Parathyroid adenoma (tissue), 2 donors: ENCODE results near the gene NELFB.

Source experiments
- H2AFZ ChIP-seq: fragments of 300-600 bp; sonication (generic); one replicate; pipeline ENCODE4 v1.7.0; 2017; ENCODE audit warnings: antibody characterized with exemption, mild to moderate bottlenecking
- H3K27ac ChIP-seq: fragments of 300-600 bp; sonication (generic); one replicate; pipeline ENCODE4 v1.7.0; 2017
- H3K27me3 ChIP-seq: fragments of 300-600 bp; sonication (generic); one replicate; pipeline ENCODE4 v1.7.0; 2017; ENCODE audit warnings: low read length; ENCODE audit not compliant: control insufficient read depth, insufficient read depth
- H3K36me3 ChIP-seq: fragments of 300-600 bp; sonication (generic); one replicate; pipeline ENCODE4 v1.7.0; 2017; ENCODE audit warnings: low read length; ENCODE audit not compliant: control insufficient read depth, insufficient read depth
- H3K4me1 ChIP-seq: fragments of 300-600 bp; sonication (generic); one replicate; pipeline ENCODE4 v1.7.0; 2017; ENCODE audit warnings: control low read depth
- H3K4me2 ChIP-seq: fragments of 300-600 bp; sonication (generic); one replicate; pipeline ENCODE4 v1.7.0; 2017; ENCODE audit warnings: low read length
- H3K4me3 ChIP-seq: fragments of 300-600 bp; sonication (generic); one replicate; pipeline ENCODE4 v1.7.0; 2017; ENCODE audit warnings: low read depth, low read length
- H3K79me2 ChIP-seq: fragments of 300-600 bp; sonication (generic); one replicate; pipeline ENCODE4 v1.7.0; 2017; ENCODE audit warnings: control low read depth
- H3K9ac ChIP-seq: fragments of 300-600 bp; sonication (generic); one replicate; pipeline ENCODE4 v1.7.0; 2017; ENCODE audit warnings: mild to moderate bottlenecking
- H3K9me3 ChIP-seq: fragments of 300-600 bp; sonication (generic); one replicate; pipeline ENCODE4 v1.7.0; 2017; ENCODE audit warnings: low read length; ENCODE audit not compliant: control insufficient read depth
- TF ChIP-seq, protein P1 (sequence below): fragments of 300-600 bp; sonication (generic); IDR thresholded peaks from one replicate; pipeline ENCODE4 v1.7.0; 2017; ENCODE audit warnings: antibody characterized with exemption, mild to moderate bottlenecking
- donor health status: primary hyperparathyroidism.

NELFB gene

DNA sequence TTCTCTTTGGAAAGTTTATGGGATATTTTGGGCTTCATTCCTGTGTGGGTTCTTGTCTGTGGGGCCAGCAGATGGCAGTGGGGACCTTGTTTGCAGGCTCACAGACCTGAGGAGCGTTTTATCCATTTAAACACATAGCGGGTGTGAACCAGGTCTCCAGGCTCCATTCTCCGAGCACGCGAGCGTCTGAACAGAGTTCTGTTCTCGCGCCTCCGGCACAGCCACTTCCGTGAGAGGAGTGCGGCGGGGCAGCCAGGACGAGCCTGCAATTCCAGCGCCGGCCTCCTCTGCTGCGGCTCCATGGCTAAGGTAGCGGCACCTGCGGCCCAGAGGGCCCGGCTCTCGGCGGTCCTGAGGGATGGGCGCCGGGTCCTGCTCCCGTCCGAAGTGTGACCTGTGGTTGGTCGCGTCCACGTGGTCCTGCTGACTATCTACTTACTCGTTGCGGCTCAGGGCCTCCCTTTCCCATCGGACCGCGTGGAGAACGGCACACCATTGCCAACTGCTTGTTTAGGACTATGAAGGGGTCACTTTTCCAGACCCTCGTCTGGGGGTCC lies 39.6 kb downstream of the NELFB start:
- Histone ChIP-seq H3K9ac (no peak overlapping the region), H3K4me1 (no peaks in the 10 kb centered on the region), H3K36me3 (no peaks in the 10 kb centered on the region), H3K9me3 (no peaks in the 10 kb centered on the region), H2AFZ (peak overlapping the region; percentile 33), H3K27me3 (no peaks in the 10 kb centered on the region), H3K4me2 (no peak overlapping the region), H3K27ac (no peak overlapping the region), H3K4me3 (no peak overlapping the region), H3K79me2 (no peaks in the 10 kb centered on the region)
- TF ChIP-seq, protein P1, sequence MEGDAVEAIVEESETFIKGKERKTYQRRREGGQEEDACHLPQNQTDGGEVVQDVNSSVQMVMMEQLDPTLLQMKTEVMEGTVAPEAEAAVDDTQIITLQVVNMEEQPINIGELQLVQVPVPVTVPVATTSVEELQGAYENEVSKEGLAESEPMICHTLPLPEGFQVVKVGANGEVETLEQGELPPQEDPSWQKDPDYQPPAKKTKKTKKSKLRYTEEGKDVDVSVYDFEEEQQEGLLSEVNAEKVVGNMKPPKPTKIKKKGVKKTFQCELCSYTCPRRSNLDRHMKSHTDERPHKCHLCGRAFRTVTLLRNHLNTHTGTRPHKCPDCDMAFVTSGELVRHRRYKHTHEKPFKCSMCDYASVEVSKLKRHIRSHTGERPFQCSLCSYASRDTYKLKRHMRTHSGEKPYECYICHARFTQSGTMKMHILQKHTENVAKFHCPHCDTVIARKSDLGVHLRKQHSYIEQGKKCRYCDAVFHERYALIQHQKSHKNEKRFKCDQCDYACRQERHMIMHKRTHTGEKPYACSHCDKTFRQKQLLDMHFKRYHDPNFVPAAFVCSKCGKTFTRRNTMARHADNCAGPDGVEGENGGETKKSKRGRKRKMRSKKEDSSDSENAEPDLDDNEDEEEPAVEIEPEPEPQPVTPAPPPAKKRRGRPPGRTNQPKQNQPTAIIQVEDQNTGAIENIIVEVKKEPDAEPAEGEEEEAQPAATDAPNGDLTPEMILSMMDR, result peak; percentile 9

DNA sequence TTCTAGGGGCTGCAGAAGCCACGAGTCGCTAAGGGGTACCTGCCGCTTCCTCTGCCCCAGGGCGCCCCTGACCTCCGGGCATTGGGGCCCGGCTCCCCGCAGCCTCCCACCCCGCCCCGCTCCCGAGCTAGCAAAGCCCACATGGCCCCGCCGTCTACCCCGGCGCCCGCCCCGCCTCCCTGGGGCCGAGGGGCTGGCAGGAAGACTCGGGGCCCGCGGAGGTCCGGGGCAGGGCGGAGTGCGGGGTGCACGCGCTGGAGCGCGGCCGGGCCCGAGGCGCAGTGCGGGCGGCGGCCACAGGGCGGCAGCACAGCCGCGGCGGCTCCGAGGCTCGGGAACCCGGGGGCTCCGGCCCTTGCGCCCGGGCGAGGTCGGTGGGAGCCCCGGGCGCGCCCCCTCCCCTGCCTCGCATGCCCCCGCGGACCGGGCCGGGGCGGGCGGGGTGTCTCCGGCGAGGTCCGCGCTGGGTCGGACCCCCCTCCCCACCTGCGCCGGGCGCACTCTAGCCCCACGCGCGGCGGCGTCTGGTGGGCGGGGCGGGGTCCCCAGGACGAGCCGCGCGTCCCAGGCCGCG lies 40.2 kb downstream of the NELFB start:
- Histone ChIP-seq H3K27me3 (no peaks in the 10 kb centered on the region), H2AFZ (no peak overlapping the region), H3K9ac (no peak overlapping the region), H3K27ac (no peak overlapping the region), H3K4me1 (no peaks in the 10 kb centered on the region), H3K4me3 (no peak overlapping the region), H3K9me3 (no peaks in the 10 kb centered on the region), H3K4me2 (no peak overlapping the region), H3K36me3 (no peaks in the 10 kb centered on the region), H3K79me2 (no peaks in the 10 kb centered on the region)
- TF ChIP-seq, protein P1, result no peak

DNA sequence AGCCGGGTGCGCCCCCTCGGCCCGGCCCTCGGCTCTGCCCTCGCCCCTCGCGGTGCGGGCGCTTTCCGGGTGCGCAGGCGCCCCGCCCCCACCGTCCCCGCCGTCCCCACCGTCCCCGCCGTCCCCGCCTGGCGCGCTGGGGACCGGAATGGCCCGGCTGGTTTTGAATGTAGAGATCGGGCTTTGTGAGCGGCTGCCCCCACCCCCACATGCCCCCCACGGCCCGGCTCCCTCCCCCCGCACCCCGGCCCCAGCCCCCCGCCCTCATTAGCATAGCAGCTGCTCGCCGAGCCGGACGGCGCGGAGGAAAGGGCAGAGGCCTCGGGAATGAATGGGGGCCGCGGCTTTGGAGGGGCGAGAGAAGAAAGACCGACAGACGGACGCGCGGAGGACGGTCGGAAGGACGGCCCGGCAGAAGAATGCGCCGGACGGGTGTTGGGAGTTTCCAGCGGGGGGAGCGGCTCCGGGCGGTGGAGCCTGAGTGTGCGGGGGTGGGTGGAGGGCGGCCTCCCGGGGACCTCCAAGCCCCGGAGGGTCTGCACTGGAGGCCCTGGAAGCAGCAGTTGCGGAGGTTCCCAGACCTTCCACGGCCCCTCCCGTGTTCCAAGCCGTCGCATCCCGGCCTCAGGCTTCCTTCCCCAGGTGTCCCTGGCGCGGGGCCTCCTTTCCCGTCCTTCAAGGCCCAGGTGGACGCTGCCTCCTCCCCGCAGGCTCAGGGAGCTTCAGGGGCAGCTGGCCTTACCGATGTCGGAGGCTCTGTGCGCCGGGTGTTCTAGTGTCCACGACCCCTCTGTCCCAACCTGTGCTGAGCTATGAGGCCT lies 40.9 kb downstream of the NELFB start:
- no peaks in the 10 kb centered on the region for H3K9me3 ChIP-seq
- H3K4me3 ChIP-seq, result peak overlapping the region; percentile 34
- H3K4me1 ChIP-seq, result no peaks in the 10 kb centered on the region
- H3K27me3 ChIP-seq, result no peaks in the 10 kb centered on the region
- no peaks in the 10 kb centered on the region for H3K36me3 ChIP-seq
- no peaks in the 10 kb centered on the region for H3K79me2 ChIP-seq
- no peak overlapping the region for H3K9ac ChIP-seq
- H3K27ac ChIP-seq, result peak overlapping the region; percentile 68
- TF ChIP-seq, protein P1, result no peak
- no peak overlapping the region for H2AFZ ChIP-seq
- peak overlapping the region; percentile 12 for H3K4me2 ChIP-seq

DNA sequence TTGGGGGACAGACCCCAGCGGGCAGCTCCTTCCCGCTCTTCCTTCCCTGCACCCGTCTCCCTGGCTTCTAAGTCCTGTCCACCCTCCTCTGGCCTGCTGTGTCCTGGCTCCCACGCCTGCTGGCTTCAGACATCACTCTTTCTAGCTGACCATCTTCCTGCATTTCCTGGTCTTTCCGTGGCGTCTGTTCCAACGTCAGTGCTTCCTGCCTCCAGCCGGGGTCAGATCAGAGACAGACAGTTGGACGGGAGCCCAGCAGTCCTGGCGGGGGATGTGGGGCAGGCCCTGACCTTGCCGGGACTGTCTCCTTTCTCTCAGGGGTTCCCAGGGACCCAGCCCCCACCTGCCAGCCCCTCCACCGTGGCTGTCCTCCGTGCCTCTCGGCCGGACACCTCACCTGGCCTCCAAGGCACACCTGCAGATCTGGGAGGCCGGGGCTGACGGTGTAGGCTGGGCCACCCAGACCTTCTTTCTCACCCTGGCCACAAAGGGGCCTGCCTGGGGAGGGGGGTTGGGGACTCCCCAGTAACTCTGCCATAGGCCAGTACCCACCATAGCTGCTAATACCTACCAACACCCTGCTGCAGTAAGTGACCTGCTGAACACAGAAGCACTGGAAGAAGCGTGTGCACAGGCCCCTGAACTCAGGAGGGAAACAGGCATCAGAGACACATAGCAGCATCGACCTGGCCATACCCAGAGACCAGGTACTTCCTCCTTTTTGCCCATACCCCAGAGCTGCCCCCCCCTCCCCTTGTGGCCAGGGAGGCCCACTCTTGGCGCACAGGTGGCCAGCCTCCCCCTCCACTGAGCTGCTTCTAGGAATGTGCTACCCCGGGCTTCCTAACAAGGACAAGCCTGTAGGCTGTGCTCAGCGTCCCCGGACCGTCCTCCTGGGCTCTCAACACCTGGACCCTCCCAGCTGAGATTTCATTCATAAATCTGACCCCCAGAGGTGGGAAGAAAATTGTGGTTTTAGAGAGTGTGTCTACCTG lies 41.8 kb downstream of the NELFB start:
- Histone ChIP-seq H3K36me3 (no peaks in the 10 kb centered on the region), H3K79me2 (no peaks in the 10 kb centered on the region), H2AFZ (no peak overlapping the region), H3K4me1 (no peaks in the 10 kb centered on the region), H3K4me2 (peak overlapping the region; percentile 12), H3K9ac (no peak overlapping the region), H3K9me3 (no peaks in the 10 kb centered on the region), H3K27me3 (no peaks in the 10 kb centered on the region), H3K27ac (peak overlapping the region; percentile 68), H3K4me3 (peak overlapping the region; percentile 34)
- TF ChIP-seq, protein P1, result no peak
